WTC11 (cell line): Measurements from ENCODE around the gene PTPRN2.
"Not testable (repeated sequence)": the region's sequence is repeated elsewhere in the genome, so short reads cannot be mapped to it uniquely, and the experiment has no call there.

ENCODE experiments used
- TF ChIP-seq, protein P1 (sequence below): fragments of 200-600 bp; IDR thresholded peaks from 2 replicates; pipeline ENCODE4 v1.8.0; 2022; ENCODE audit warnings: antibody characterized with exemption
- TF ChIP-seq, protein P2 (sequence below): sonication (generic); formaldehyde crosslinking; IDR thresholded peaks from 2 replicates; pipeline ENCODE4 v1.8.1; 2023; ENCODE audit warnings: mild to moderate bottlenecking, missing genetic modification reagents

DNA sequence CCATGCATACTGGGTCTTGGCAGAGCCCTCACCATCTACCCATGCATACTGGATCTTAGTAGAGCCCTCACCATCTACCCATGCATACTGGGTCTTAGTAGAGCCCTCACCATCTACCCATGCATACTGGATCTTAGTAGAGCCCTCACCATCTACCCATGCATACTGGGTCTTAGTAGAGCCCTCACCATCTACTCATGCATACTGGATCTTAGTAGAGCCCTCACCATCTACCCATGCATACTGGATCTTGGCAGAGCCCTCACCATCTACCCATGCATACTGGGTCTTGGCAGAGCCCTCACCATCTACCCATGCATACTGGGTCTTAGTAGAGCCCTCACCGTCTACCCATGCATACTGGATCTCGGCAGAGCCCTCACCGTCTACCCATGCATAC is 890.3 kb downstream of the PTPRN2 start:
- TF ChIP-seq, protein P1, sequence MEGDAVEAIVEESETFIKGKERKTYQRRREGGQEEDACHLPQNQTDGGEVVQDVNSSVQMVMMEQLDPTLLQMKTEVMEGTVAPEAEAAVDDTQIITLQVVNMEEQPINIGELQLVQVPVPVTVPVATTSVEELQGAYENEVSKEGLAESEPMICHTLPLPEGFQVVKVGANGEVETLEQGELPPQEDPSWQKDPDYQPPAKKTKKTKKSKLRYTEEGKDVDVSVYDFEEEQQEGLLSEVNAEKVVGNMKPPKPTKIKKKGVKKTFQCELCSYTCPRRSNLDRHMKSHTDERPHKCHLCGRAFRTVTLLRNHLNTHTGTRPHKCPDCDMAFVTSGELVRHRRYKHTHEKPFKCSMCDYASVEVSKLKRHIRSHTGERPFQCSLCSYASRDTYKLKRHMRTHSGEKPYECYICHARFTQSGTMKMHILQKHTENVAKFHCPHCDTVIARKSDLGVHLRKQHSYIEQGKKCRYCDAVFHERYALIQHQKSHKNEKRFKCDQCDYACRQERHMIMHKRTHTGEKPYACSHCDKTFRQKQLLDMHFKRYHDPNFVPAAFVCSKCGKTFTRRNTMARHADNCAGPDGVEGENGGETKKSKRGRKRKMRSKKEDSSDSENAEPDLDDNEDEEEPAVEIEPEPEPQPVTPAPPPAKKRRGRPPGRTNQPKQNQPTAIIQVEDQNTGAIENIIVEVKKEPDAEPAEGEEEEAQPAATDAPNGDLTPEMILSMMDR, result not testable (repeated sequence)
- TF ChIP-seq, protein P2, sequence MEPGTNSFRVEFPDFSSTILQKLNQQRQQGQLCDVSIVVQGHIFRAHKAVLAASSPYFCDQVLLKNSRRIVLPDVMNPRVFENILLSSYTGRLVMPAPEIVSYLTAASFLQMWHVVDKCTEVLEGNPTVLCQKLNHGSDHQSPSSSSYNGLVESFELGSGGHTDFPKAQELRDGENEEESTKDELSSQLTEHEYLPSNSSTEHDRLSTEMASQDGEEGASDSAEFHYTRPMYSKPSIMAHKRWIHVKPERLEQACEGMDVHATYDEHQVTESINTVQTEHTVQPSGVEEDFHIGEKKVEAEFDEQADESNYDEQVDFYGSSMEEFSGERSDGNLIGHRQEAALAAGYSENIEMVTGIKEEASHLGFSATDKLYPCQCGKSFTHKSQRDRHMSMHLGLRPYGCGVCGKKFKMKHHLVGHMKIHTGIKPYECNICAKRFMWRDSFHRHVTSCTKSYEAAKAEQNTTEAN (CRISPR knock-in tag), result not testable (repeated sequence)
